CD4-positive, CD25-positive, alpha-beta regulatory T cell (primary cell): Measurements from ENCODE around the gene EGFL7. TPM values are rescaled to one million over a fixed set of nuclear protein-coding genes. Genes with fewer than 3 reads are reported as not detected.
A peak's percentile ranks its signal among the peaks of the same experiment; 100 is the strongest.
"Not testable (repeated sequence)": the region's sequence is repeated elsewhere in the genome, so short reads cannot be mapped to it uniquely, and the experiment has no call there.

Source experiments
- ATAC-seq, 2 donors: fragments of 150-1000 bp; cut with Tn5 transposase; one replicate each; pipeline ENCODE4 v1.10.0; 2021; ENCODE audit warnings: low read depth in 2 of 2, moderate number of reproducible peaks in 2 of 2, moderate library complexity in 1 of 2
- DNase-seq, 3 donors: peaks; one replicate each; pipeline versions ENCODE4 v3.0.0 to v3.0.0-alpha.2; 2012 to 2022; ENCODE audit warnings: mixed read lengths in 1 of 3
- H3K27ac ChIP-seq: one replicate; pipeline ENCODE4 v1.7.0; 2013; ENCODE audit warnings: mild to moderate bottlenecking, low read length; ENCODE audit not compliant: insufficient read depth, poor library complexity, severe bottlenecking
- H3K27me3 ChIP-seq: one replicate; pipeline ENCODE4 v1.7.0; 2013; ENCODE audit warnings: low read length; ENCODE audit not compliant: control insufficient read depth, insufficient read depth
- H3K36me3 ChIP-seq: one replicate; pipeline ENCODE4 v1.7.0; 2013; ENCODE audit warnings: mild to moderate bottlenecking, low read length, moderate library complexity; ENCODE audit not compliant: control insufficient read depth, insufficient read depth
- H3K4me1 ChIP-seq: 2 replicates; pipeline ENCODE4 v1.7.0; 2013; ENCODE audit warnings: mild to moderate bottlenecking, low read length; ENCODE audit not compliant: insufficient read depth, control insufficient read depth, poor library complexity, severe bottlenecking
- H3K4me3 ChIP-seq: one replicate; pipeline ENCODE4 v1.7.0; 2013; ENCODE audit warnings: low read depth, mild to moderate bottlenecking, low read length, moderate library complexity
- H3K9me3 ChIP-seq, 2 experiments: 1 replicate in 1 of 2; 2 replicates in 1 of 2; pipeline ENCODE4 v1.7.0; 2013; ENCODE audit warnings: low read length in 2 of 2, mild to moderate bottlenecking in 1 of 2, moderate library complexity in 1 of 2; ENCODE audit not compliant: control insufficient read depth in 2 of 2
- H3K27ac Mint-ChIP-seq, 3 donors: one replicate each; pipeline ENCODE4 v1.8.0; 2020 to 2022; ENCODE audit warnings: mild to moderate bottlenecking in 3 of 3, mixed read lengths in 3 of 3, moderate library complexity in 2 of 3
- H3K27me3 Mint-ChIP-seq: one replicate; pipeline ENCODE4 v1.8.0; 2022; ENCODE audit warnings: mild to moderate bottlenecking, mixed read lengths
- H3K36me3 Mint-ChIP-seq: one replicate; pipeline ENCODE4 v1.8.0; 2020; ENCODE audit warnings: mixed read lengths
- H3K4me1 Mint-ChIP-seq, 4 donors: one replicate each; pipeline ENCODE4 v1.8.0; 2020 to 2022; ENCODE audit warnings: mixed read lengths in 4 of 4, mild to moderate bottlenecking in 1 of 4
- H3K4me3 Mint-ChIP-seq, 4 donors: one replicate each; pipeline ENCODE4 v1.8.0; 2020 to 2022; ENCODE audit warnings: mild to moderate bottlenecking in 4 of 4, mixed read lengths in 4 of 4, moderate library complexity in 3 of 4
- H3K9me3 Mint-ChIP-seq, 7 donors: one replicate each; pipeline ENCODE4 v1.8.0; 2020 to 2022; ENCODE audit warnings: mixed read lengths in 7 of 7, mild to moderate bottlenecking in 3 of 7, moderate library complexity in 2 of 7
- polyA plus RNA-seq, 4 donors: library from polyadenylated mRNA; unstranded; fragments of 300-500 nt; fragmentation: Illumina TruSeq; gene quantifications; one replicate each; pipeline ENCODE4 v1.2.3, GENCODE V29; 2021
- total RNA-seq: library from RNA; stranded (reverse); gene quantifications from one replicate; pipeline ENCODE4 v1.2.3, GENCODE V29; 2022

EGFL7 gene
- total and polyA plus RNA-seq, 5 donors from 2014 or later: 1.7 TPM; not detected in 4

GRCh38 chr9:136698635-136699246 lies 36.0 kb downstream of the EGFL7 start:
- Mint-ChIP-seq H3K4me1 (peaks cover 0 to 19% (median 7%) of the 10 kb centered on the region in 4 donors), H3K27ac (no peak overlapping the region), H3K27me3 (peaks cover 12% of the 10 kb centered on the region), H3K9me3 (peaks cover 0 to 2% (median 0%) of the 10 kb centered on the region in 7 donors), H3K4me3 (no peak overlapping the region), H3K36me3 (no peaks in the 10 kb centered on the region)
- DNase-seq (no peak), ATAC-seq (no peak)
- peaks cover 15% of the 10 kb centered on the region for H3K4me1 ChIP-seq
- H3K4me3 ChIP-seq: no peak overlapping the region
- H3K36me3 ChIP-seq: no peaks in the 10 kb centered on the region
- no peak overlapping the region for H3K27ac ChIP-seq
- H3K27me3 ChIP-seq: no peaks in the 10 kb centered on the region
- H3K9me3 ChIP-seq: no peaks in the 10 kb centered on the region

- H3K36me3 Mint-ChIP-seq: no peaks in the 10 kb centered on the region
- Histone ChIP-seq H3K4me1 (peaks cover 15% of the 10 kb centered on the region), H3K27me3 (no peaks in the 10 kb centered on the region), H3K4me3 (no peak overlapping the region), H3K27ac (no peak overlapping the region), H3K9me3 (no peaks in the 10 kb centered on the region), H3K36me3 (no peaks in the 10 kb centered on the region)
- ATAC-seq (no peak), DNase-seq (no peak)
- H3K4me1 Mint-ChIP-seq: peaks cover 0 to 19% (median 7%) of the 10 kb centered on the region in 4 donors
- no peak overlapping the region for H3K27ac Mint-ChIP-seq
- peaks cover 7% of the 10 kb centered on the region for H3K27me3 Mint-ChIP-seq
- peaks cover 0 to 2% (median 0%) of the 10 kb centered on the region in 7 donors for H3K9me3 Mint-ChIP-seq
- peak overlapping the region in 2 of 4 donors; percentile 40 to 76 for H3K4me3 Mint-ChIP-seq
Measured at GRCh38 chr9:136700304-136700703, 37.6 kb downstream of the EGFL7 start.

- H3K27ac ChIP-seq: no peak overlapping the region
- Mint-ChIP-seq H3K4me3 (peak overlapping the region in 3 of 4 donors; percentile 76 to 79 (median 79)), H3K36me3 (no peaks in the 10 kb centered on the region), H3K4me1 (peaks cover 0 to 19% (median 9%) of the 10 kb centered on the region in 4 donors), H3K9me3 (peaks cover 0 to 2% (median 0%) of the 10 kb centered on the region in 7 donors), H3K27me3 (peaks cover 14% of the 10 kb centered on the region), H3K27ac (peak overlapping the region; percentile 71 to 94 (median 82))
- peak overlapping the region; percentile 47 for H3K4me3 ChIP-seq
- H3K36me3 ChIP-seq: no peaks in the 10 kb centered on the region
- H3K9me3 ChIP-seq: no peaks in the 10 kb centered on the region
- DNase-seq (peak in 2 of 3 donors; percentile 48 to 58), ATAC-seq (peak; percentile 76 to 77)
- no peaks in the 10 kb centered on the region for H3K27me3 ChIP-seq
- H3K4me1 ChIP-seq: peaks cover 15% of the 10 kb centered on the region
Measured at GRCh38 chr9:136700959-136701667, 38.4 kb downstream of the EGFL7 start.

GRCh38 chr9:136701668-136702053 lies 38.9 kb downstream of the EGFL7 start:
- DNase-seq (no peak), ATAC-seq (no peak)
- Histone ChIP-seq H3K27me3 (no peaks in the 10 kb centered on the region), H3K4me3 (no peak overlapping the region), H3K36me3 (no peaks in the 10 kb centered on the region), H3K27ac (no peak overlapping the region), H3K9me3 (no peaks in the 10 kb centered on the region), H3K4me1 (peaks cover 15% of the 10 kb centered on the region)
- Mint-ChIP-seq H3K9me3 (peaks cover 0 to 2% (median 0%) of the 10 kb centered on the region in 7 donors), H3K27ac (peak overlapping the region in 2 of 3 donors; percentile 71 to 82), H3K36me3 (no peaks in the 10 kb centered on the region), H3K4me3 (peak overlapping the region in 3 of 4 donors; percentile 76 to 79 (median 79)), H3K4me1 (peaks cover 0 to 19% (median 9%) of the 10 kb centered on the region in 4 donors), H3K27me3 (peaks cover 16% of the 10 kb centered on the region)

- Mint-ChIP-seq H3K27ac (no peak overlapping the region), H3K27me3 (peaks cover 16% of the 10 kb centered on the region), H3K4me3 (no peak overlapping the region), H3K4me1 (peaks cover 0 to 17% (median 8%) of the 10 kb centered on the region in 4 donors), H3K9me3 (peaks cover 0 to 2% (median 0%) of the 10 kb centered on the region in 7 donors), H3K36me3 (no peaks in the 10 kb centered on the region)
- no peak for ATAC-seq
- Histone ChIP-seq H3K4me1 (peaks cover 15% of the 10 kb centered on the region), H3K27ac (no peak overlapping the region), H3K9me3 (no peaks in the 10 kb centered on the region), H3K4me3 (no peak overlapping the region), H3K27me3 (no peaks in the 10 kb centered on the region), H3K36me3 (no peaks in the 10 kb centered on the region)
- no peak for DNase-seq
Measured at GRCh38 chr9:136703276-136703860, 40.7 kb downstream of the EGFL7 start.

GRCh38 chr9:136704741-136705140 lies 42.0 kb downstream of the EGFL7 start:
- H3K36me3 Mint-ChIP-seq, H3K27ac Mint-ChIP-seq, H3K27me3 ChIP-seq, H3K4me3 ChIP-seq, DNase-seq, H3K36me3 ChIP-seq, H3K9me3 ChIP-seq, H3K9me3 Mint-ChIP-seq, H3K4me3 Mint-ChIP-seq, ATAC-seq, H3K27ac ChIP-seq: not testable (repeated sequence)
- Mint-ChIP-seq H3K27me3 (peaks cover 21% of the 10 kb centered on the region), H3K4me1 (peaks cover 0 to 15% (median 8%) of the 10 kb centered on the region in 4 donors)
- H3K4me1 ChIP-seq: peaks cover 15% of the 10 kb centered on the region

GRCh38 chr9:136705564-136705963 lies 42.8 kb downstream of the EGFL7 start:
- Mint-ChIP-seq H3K9me3 (peaks cover 0 to 2% (median 0%) of the 10 kb centered on the region in 7 donors), H3K4me1 (peaks cover 0 to 11% (median 5%) of the 10 kb centered on the region in 4 donors), H3K27ac (no peak overlapping the region), H3K27me3 (peaks cover 26% of the 10 kb centered on the region), H3K36me3 (no peaks in the 10 kb centered on the region), H3K4me3 (peak overlapping the region in 1 of 4 donors; percentile 29)
- Histone ChIP-seq H3K4me3 (no peak overlapping the region), H3K36me3 (no peaks in the 10 kb centered on the region), H3K4me1 (peaks cover 11% of the 10 kb centered on the region), H3K27me3 (no peaks in the 10 kb centered on the region), H3K9me3 (no peaks in the 10 kb centered on the region), H3K27ac (no peak overlapping the region)
- ATAC-seq: no peak
- DNase-seq: no peak
